Measurements from ENCODE around the gene ASGR2.

DNA sequence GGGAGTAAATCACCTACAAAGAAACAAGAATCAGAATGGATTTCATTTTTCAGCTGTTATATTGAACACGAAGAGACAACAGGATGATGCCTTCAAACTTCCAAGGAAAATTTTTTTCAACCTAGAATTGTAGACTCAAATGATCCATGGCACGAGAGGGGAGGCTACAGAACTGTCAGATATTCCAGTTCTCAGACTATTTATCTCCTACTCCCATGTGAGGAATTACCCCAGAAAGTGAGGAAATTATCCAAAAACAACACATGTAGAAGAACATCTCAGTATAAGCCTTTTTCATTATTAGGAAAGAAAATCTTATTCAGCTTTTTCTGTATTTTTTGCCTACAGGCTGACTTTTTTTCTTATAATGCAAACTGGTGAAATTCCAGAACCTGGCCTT lies 5.5 kb upstream of the ASGR2 start:
- TF ChIP-seq CTCF (IDR thresholded peaks at IDR 0.05) (no peak), POLR2A (IDR thresholded peaks at IDR 0.05) (no peak)

Measured in adrenal gland (tissue), 5 donors.